Measurements from ENCODE around the gene ZNF708. TPM values are rescaled to one million over a fixed set of nuclear protein-coding genes. Genes with fewer than 3 reads are reported as not detected.
"Not testable (repeated sequence)": the region's sequence is repeated elsewhere in the genome, so short reads cannot be mapped to it uniquely, and the experiment has no call there.

Gene ZNF708
- total RNA-seq, 1 donor from 2014 or later = 17.0 TPM

DNA sequence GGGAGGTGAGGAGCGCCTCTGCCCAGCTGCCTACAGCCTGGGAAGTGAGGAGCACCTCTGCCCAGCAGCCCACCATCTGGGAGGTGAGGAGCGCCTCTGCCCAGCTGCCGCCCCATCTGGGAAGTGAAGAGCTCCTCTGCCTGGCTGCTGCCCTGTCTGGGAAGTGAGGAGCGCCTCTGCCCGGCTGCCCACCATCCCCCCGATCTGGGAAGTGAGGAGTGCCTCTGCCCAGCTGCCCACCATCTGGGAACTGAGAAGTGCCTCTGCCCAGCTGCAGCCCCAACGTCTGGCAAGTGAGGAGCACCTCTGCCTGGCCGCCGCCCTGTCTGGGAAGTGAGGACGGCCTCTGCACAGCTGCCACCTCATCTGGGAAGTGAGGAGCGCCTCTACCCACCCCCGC, 64.3 kb downstream of the ZNF708 start:
- no peak overlapping the region for H3K27ac ChIP-seq
- no peaks in the 10 kb centered on the region for H3K27me3 ChIP-seq (ENCODE audit: low read depth)
- no peaks in the 10 kb centered on the region for H3K36me3 ChIP-seq
- intact Hi-C loops (cut with DNase I) = no loop called here
- no peak overlapping the region for H3K4me3 ChIP-seq
- no peaks in the 10 kb centered on the region for H3K9me3 ChIP-seq
- ATAC-seq (no peak), DNase-seq (no peak)
- TF ChIP-seq, protein P1, sequence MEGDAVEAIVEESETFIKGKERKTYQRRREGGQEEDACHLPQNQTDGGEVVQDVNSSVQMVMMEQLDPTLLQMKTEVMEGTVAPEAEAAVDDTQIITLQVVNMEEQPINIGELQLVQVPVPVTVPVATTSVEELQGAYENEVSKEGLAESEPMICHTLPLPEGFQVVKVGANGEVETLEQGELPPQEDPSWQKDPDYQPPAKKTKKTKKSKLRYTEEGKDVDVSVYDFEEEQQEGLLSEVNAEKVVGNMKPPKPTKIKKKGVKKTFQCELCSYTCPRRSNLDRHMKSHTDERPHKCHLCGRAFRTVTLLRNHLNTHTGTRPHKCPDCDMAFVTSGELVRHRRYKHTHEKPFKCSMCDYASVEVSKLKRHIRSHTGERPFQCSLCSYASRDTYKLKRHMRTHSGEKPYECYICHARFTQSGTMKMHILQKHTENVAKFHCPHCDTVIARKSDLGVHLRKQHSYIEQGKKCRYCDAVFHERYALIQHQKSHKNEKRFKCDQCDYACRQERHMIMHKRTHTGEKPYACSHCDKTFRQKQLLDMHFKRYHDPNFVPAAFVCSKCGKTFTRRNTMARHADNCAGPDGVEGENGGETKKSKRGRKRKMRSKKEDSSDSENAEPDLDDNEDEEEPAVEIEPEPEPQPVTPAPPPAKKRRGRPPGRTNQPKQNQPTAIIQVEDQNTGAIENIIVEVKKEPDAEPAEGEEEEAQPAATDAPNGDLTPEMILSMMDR (IDR thresholded peaks at IDR 0.05) = no peak
- H3K4me1 ChIP-seq = no peaks in the 10 kb centered on the region

DNA sequence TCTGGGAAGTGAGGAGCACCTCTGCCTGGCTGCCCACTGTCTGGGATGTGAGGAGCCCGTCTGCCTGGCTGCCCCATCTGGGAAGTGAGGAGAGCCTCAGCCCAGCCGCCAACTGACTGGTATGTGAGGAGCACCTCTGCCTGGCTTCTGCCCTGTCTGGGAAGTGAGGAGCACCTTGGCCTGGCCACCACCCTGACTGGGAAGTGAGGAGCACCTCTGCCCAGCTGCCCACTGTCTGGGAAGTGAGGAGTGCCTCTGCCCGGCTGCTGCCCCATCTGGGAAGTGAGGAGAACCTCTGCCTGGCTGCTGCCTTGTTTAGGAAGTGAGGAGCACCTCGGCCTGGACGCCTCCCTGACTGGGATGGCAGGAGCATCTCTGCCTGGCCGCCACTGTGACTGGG, 64.8 kb downstream of the ZNF708 start:
- ATAC-seq = no peak
- Histone ChIP-seq H3K4me1 (no peaks in the 10 kb centered on the region), H3K27me3 (ENCODE audit: low read depth) (no peaks in the 10 kb centered on the region), H3K27ac (no peak overlapping the region), H3K9me3 (no peaks in the 10 kb centered on the region), H3K36me3 (no peaks in the 10 kb centered on the region), H3K4me3 (no peak overlapping the region)
- intact Hi-C loops (cut with DNase I) = no loop called here
- TF ChIP-seq, protein P1 (IDR thresholded peaks at IDR 0.05) = no peak
- no peak for DNase-seq

DNA sequence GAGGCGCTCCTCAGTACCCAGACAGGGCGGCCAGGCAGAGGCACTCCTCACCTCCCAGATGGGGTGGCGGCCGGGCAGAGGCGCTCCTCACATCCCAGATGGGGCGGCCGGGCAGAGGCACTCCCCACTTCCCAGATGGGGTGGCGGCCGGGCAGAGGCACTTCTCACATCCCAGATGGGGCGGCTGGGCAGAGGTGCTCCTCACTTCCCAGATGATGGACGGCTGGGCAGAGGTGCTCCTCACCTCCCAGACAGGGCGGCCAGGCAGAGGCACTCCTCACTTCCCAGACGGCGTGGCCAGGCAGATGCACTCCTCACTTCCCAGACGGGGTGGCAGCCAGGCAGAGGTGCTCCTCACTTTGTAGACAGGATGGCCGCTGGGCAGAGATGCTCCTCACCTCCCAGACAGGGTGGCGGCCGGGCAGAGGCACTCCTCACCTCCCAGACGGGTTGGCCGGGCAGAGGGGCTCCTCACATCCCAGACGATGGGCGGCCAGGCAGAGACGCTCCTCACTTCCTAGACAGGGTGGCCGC, 68.3 kb downstream of the ZNF708 start:
- ATAC-seq; H3K4me1 ChIP-seq; intact Hi-C loops (cut with DNase I); H3K36me3 ChIP-seq; H3K27me3 ChIP-seq (ENCODE audit: low read depth); H3K9me3 ChIP-seq; H3K27ac ChIP-seq; DNase-seq; H3K4me3 ChIP-seq: not testable (repeated sequence)

DNA sequence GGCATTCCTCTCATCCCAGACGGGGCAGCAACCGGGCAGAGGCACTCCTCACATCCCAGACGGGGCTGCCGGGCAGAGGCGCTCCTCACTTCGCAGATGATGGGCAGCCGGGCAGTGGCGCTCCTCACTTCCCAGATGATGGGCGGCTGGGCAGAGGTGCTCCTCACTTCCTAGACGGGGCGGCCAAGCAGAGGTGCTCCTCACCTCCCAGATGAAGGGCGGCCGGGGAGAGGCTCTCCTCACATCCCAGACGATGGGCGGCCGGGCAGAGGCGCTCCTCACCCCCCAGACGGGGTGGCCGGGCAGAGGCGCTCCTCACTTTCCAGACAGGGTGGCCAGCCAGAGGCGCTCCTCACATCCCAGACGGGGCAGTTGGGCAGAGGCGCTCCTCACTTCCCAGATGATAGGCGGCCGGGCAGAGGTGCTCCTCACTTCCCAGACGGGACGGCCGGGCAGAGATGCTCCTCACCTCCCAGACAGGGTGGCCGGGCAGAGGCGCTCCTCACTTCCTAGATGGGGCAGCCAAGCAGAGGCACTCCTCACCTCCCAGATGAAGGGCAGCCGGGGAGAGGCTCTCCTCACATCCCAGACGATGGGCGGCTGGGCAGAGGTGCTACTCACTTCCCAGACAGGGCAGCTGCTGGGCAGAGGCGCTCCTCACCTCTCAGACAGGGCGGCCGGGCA, 68.9 kb downstream of the ZNF708 start:
- intact Hi-C loops (cut with DNase I) = no loop called here
- no peaks in the 10 kb centered on the region for H3K27me3 ChIP-seq (ENCODE audit: low read depth)
- no peaks in the 10 kb centered on the region for H3K36me3 ChIP-seq
- TF ChIP-seq, protein P1 (IDR thresholded peaks at IDR 0.05) = no peak
- H3K4me1 ChIP-seq = no peaks in the 10 kb centered on the region
- no peak overlapping the region for H3K27ac ChIP-seq
- no peaks in the 10 kb centered on the region for H3K9me3 ChIP-seq
- ATAC-seq (no peak), DNase-seq (no peak)
- H3K4me3 ChIP-seq = no peak overlapping the region

DNA sequence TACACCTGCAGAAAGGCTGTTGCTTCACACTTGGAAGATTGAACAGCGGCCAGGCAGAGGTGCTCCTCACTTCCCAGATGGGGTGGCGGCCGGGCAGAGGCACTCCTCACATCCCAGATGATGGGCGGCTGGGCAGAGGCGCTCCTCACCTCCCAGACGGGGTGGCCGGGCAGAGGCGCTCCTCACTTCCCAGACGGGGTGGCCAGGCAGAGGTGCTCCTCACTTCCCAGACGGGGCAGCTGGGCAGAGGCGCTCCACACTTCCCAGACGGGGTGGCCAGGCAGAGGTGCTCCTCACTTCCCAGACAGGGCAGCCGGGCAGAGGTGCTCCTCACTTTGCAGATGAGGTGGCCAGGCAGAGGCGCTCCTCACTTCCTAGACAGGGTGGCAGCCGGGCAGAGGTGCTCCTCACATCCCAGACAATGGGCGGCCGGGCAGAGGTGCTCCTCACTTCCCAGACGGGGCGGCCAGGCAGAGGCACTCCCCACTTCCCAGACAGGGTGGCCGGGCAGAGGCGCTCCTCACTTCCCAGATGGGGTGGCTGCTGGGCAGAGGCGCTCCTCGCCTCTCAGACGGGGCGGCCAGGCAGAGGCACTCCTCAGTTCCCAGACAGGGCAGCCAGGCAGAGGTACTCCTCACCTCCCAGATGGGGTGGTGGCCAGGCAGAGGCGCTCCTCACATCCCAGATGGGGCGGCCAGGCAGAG, 69.6 kb downstream of the ZNF708 start:
- H3K27me3 ChIP-seq (ENCODE audit: low read depth); H3K4me3 ChIP-seq; H3K27ac ChIP-seq; intact Hi-C loops (cut with DNase I); DNase-seq; ATAC-seq; H3K4me1 ChIP-seq; H3K36me3 ChIP-seq; H3K9me3 ChIP-seq: not testable (repeated sequence)

DNA sequence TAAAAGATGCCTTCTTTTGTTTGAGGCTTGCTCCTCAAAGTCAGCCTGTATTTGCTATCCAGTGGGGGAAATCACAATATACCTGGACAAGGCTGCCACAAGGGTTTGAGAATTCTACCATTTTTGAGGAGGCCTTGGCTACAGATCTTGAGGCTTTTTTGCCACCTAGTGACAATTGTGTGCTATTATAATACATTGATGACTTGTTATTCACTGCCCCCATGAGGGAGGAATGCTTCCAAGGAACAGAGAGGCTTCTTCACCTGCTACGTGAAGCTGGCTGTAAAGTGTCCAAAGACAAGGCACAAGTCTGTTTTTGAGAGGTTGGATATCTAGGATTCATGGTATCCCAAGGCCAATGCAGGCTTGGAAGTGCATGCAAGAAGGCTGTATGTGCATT, 72.5 kb downstream of the ZNF708 start:
- ATAC-seq (peak in 1 of 2 donors; percentile 48), DNase-seq (no peak)
- Histone ChIP-seq H3K4me1 (no peaks in the 10 kb centered on the region), H3K9me3 (no peaks in the 10 kb centered on the region), H3K36me3 (no peaks in the 10 kb centered on the region), H3K27me3 (ENCODE audit: low read depth) (no peaks in the 10 kb centered on the region), H3K4me3 (no peak overlapping the region), H3K27ac (no peak overlapping the region)
- TF ChIP-seq, protein P1 (IDR thresholded peaks at IDR 0.05) = peak; percentile 19
- intact Hi-C loops (cut with DNase I) = no loop called here

Other genes with a start within 250 kb of the ZNF708 start
- 7.3 TPM for gene ZNF714, start 247.2 kb downstream of the ZNF708 start, total RNA-seq
- 30.5 TPM for gene ZNF431, start 187.4 kb downstream of the ZNF708 start, total RNA-seq
- gene ZNF738, start 29.6 kb upstream of the ZNF708 start, total RNA-seq = 5.7 TPM
- gene ZNF493, start 67.7 kb upstream of the ZNF708 start, total RNA-seq = 37.1 TPM
- 19.3 TPM for gene ZNF429, start 176.2 kb upstream of the ZNF708 start, total RNA-seq